Esophagus squamous epithelium (tissue), 5 donors: ENCODE results near the gene CYP27B1. TPM values are rescaled to one million over a fixed set of nuclear protein-coding genes. Genes with fewer than 3 reads are reported as not detected.

Source experiments
- DNase-seq: peaks from one replicate; lab custom pipeline; 2025; lab: John Stamatoyannopoulos, UW
- H3K27ac ChIP-seq, 4 donors: fragments of 200-600 bp; sonication (generic); one replicate each; pipeline ENCODE4 v1.5.1; 2016 to 2019; ENCODE audit warnings: mild to moderate bottlenecking in 1 of 4
- H3K27me3 ChIP-seq, 4 donors: fragments of 200-600 bp; sonication (generic); 1 replicate in 3 of 4; 2 replicates in 1 of 4; pipeline versions ENCODE4 v1.5.1 to v1.6.0; 2017 to 2021; ENCODE audit warnings: antibody characterized with exemption in 1 of 4
- H3K36me3 ChIP-seq, 3 donors: fragments of 200-600 bp; sonication (generic); one replicate each; pipeline ENCODE4 v1.5.1; 2016 to 2019
- H3K4me1 ChIP-seq, 3 donors: fragments of 200-600 bp; sonication (generic); one replicate each; pipeline ENCODE4 v1.5.1; 2017 to 2019
- H3K4me3 ChIP-seq, 4 donors: fragments of 200-600 bp; sonication (generic); 1 replicate in 3 of 4; 2 replicates in 1 of 4; pipeline ENCODE4 v1.5.1; 2016 to 2019; ENCODE audit warnings: mild to moderate bottlenecking in 2 of 4, moderate library complexity in 1 of 4
- H3K9me3 ChIP-seq, 3 donors: fragments of 200-600 bp; sonication (generic); one replicate each; pipeline ENCODE4 v1.5.1; 2016 to 2019
- POLR2A ChIP-seq, 4 donors: fragments of 450-650 bp; IDR thresholded peaks; one replicate each; pipeline ENCODE4 v1.6.1; 2017; ENCODE audit warnings: antibody characterized with exemption in 4 of 4, mild to moderate bottlenecking in 4 of 4, moderate library complexity in 3 of 4
- WGBS, 2 donors: methylation state at CpG; one replicate each; pipeline ENCODE4 v1.1.5; 2018; 5-methylcytosine and 5-hydroxymethylcytosine counted together
- intact Hi-C: fragments of 100-400 bp; cut with DNase I; formaldehyde crosslinking; loops from one replicate; pipeline ENCODE4 v1.15.0; 2022
- total RNA-seq, 4 donors: library from RNA; depleted of rRNA; stranded (reverse); fragments of >200 nt; gene quantifications; one replicate each; pipeline ENCODE4 v1.1.0, GENCODE V29; 2016
- TF ChIP-seq, protein P1 (sequence below), 6 experiments: fragments of 450-650 bp in 4 of 6; fragments of 200-600 bp in 2 of 6; sonication (generic) in 2 of 6; IDR thresholded peaks; one replicate each; pipeline ENCODE4 v1.5.1; 2016 to 2019; ENCODE audit warnings: antibody characterized with exemption in 6 of 6, mild to moderate bottlenecking in 4 of 6, moderate library complexity in 4 of 6
- donor health status: DM: yes; HTN: yes; CAD: no.

CYP27B1 gene
- total RNA-seq, 4 donors from 2014 or later, result 0.18 to 1.7 (median 1.1) TPM

DNA sequence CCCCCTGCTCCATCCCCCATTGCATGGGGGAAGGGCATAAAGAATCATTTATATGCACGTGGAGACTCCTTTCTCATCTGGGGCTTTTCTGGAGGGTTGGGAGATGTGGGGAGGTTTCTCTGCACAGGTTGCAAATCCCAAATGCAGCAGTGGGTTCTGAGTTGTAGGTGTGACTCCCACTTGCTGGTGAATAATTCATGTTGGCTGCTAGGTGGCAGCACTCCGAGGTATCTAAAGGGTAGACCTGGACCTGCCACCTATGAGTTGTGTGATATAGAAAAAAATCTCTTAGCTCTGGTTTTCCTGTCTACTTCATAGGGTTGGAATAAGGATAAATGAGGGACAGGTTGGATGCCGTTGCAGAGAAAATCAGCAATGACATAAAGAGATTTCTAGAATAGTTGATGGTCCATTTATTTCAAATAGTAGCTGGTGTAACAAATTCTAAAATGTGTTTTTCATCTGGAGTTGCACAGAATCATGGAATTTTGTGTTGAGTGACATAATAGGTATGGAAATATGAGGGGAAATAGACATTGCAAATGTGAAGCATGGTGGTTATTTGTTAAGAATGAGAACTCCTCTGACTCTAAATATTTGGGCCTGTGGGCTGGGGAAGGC lies 7.4 kb downstream of the CYP27B1 start:
- Histone ChIP-seq H3K9me3 (no peaks in the 10 kb centered on the region), H3K27ac (no peak overlapping the region), H3K4me1 (peaks cover 11 to 24% (median 12%) of the 10 kb centered on the region in 3 donors), H3K36me3 (peaks cover 0 to 19% (median 0%) of the 10 kb centered on the region in 3 donors), H3K27me3 (peaks cover 0 to 25% (median 2%) of the 10 kb centered on the region in 4 donors), H3K4me3 (no peak overlapping the region)
- 25 to 44% methylated on average over 3 of the region's 3 CpGs for WGBS, 2 donors
- TF ChIP-seq, protein P1, sequence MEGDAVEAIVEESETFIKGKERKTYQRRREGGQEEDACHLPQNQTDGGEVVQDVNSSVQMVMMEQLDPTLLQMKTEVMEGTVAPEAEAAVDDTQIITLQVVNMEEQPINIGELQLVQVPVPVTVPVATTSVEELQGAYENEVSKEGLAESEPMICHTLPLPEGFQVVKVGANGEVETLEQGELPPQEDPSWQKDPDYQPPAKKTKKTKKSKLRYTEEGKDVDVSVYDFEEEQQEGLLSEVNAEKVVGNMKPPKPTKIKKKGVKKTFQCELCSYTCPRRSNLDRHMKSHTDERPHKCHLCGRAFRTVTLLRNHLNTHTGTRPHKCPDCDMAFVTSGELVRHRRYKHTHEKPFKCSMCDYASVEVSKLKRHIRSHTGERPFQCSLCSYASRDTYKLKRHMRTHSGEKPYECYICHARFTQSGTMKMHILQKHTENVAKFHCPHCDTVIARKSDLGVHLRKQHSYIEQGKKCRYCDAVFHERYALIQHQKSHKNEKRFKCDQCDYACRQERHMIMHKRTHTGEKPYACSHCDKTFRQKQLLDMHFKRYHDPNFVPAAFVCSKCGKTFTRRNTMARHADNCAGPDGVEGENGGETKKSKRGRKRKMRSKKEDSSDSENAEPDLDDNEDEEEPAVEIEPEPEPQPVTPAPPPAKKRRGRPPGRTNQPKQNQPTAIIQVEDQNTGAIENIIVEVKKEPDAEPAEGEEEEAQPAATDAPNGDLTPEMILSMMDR (IDR thresholded peaks at IDR 0.05), result peak in 4 of 6 experiments; percentile 24 to 58 (median 44)
- TF ChIP-seq POLR2A (IDR thresholded peaks at IDR 0.05), result no peak
- intact Hi-C loops, result no loop called here
- DNase-seq, result no peak

DNA sequence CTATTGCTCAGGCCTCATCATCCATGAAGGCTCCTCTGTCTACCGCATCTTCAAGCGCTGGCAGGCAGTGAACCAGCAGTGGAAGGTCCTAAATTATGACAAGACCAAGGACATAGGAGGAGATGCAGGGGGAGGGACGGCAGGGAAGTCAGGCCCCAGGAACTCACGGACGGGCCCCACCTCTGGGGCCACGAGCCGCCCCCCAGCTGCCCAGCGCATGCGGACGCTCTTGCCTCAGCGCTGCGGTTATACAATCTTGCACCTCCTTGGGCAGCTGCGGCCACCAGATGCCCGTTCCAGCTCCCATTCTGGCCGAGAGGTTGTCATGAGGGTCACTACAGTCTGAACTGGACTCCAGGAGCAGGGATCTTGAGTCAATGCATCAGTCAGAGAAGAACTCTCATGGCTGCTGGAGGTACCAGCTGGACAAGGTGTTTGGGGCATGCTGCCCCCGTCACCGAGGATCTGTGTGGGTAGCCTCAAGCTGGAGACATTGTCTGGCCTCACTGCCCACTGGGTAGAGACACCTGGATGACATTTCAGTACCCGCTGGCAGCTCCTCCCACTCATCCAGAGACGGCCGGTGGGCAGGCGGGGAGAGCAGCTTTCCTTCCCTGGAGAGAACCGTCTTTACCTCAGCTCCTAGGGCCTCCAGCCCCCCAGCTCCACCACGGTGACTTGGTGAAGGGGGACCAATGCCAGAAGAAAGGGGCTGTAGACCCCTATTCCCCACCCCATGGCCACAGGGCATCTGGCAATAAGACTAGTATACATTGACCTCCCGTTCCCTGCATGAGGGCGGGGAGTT lies 8.1 kb downstream of the CYP27B1 start:
- 93 to 100% methylated on average over 3 to 13 of the region's 25 CpGs for WGBS, 2 donors
- intact Hi-C loops, result no loop called here
- no peak for DNase-seq

DNA sequence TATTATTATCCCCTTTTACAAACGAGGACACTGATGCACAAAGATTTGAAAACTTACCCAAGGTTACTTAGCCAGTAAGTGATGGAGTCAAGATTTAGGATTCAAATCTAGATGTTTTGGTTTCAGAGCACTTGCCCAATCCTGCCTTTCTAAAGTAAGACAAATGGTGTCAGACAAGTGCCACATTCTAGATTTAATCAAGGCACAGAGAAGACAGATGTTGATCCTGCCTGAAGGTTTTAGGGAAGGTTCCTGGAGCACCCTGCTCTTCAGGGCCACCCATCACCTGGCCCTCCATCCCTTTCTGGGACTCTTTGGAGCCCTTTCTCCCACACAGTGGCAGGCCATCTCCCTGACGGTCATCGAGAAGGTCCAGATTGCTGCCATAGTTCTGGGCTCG lies 9.1 kb downstream of the CYP27B1 start:
- TF ChIP-seq POLR2A (IDR thresholded peaks at IDR 0.05), result no peak
- TF ChIP-seq, protein P1 (IDR thresholded peaks at IDR 0.05), result no peak
- Histone ChIP-seq H3K9me3 (no peaks in the 10 kb centered on the region), H3K36me3 (peaks cover 0 to 19% (median 0%) of the 10 kb centered on the region in 3 donors), H3K27ac (no peak overlapping the region), H3K27me3 (peaks cover 0 to 8% (median 0%) of the 10 kb centered on the region in 4 donors), H3K4me3 (no peak overlapping the region), H3K4me1 (peaks cover 20 to 39% (median 21%) of the 10 kb centered on the region in 3 donors)
- 89 to 93% methylated on average over 4 of the region's 4 CpGs for WGBS, 2 donors
- intact Hi-C loops, result no loop called here
- no peak for DNase-seq

More for the DNA sequence above, 8.1 kb downstream of the CYP27B1 start:
- Histone ChIP-seq H3K27ac (no peak overlapping the region), H3K27me3 (peaks cover 0 to 18% (median 0%) of the 10 kb centered on the region in 4 donors), H3K4me1 (peaks cover 14 to 29% (median 18%) of the 10 kb centered on the region in 3 donors), H3K4me3 (no peak overlapping the region), H3K36me3 (peaks cover 0 to 19% (median 0%) of the 10 kb centered on the region in 3 donors), H3K9me3 (no peaks in the 10 kb centered on the region)
- TF ChIP-seq, protein P1 (IDR thresholded peaks at IDR 0.05), result no peak
- TF ChIP-seq POLR2A (IDR thresholded peaks at IDR 0.05), result no peak

DNA sequence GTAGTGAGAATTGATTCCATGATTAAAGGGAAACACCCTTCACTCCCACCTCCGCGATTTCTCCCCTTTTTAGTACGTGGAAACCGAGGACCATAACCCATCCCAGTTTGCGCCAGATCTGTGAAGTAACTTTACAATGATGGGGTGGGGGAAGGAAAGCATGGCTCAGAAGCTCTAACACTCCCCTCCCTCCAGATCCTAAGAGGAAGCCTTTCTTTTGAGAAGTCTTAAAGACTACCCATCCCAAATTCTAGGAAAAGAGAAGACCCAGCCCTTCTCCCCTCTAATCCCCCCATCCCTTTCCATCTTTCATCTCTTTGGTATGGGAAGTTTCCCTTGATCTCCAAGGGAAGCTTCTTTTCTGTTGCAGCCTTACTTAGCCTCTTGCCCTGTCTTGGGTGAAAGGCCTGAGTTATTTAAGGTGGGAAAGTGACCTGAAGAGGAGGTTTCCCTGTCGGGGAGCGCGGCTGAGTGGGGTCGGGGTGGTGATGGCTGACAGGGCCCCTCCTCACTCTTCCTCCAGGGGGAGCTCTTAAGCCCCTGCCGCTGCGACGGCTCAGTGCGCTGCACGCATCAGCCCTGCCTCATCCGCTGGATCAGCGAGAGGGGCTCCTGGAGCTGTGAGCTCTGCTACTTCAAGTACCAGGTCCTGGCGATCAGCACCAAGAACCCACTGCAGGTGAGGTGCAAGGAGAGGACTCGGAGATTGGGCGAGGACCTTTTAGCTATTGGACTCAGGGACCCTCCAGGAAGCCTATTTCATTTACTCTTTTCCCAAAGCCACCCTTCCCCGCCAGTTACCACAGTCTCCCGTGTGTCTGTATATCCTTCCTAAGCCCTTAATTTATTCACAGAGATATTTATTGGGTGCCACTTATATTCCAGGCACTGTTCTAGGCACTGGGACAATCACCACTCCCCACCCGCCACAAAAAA lies 10.2 kb downstream of the CYP27B1 start:
- intact Hi-C loops, result no loop called here

More for the DNA sequence above, 10.2 kb downstream of the CYP27B1 start:
- Histone ChIP-seq H3K4me1 (peaks cover 23 to 44% (median 27%) of the 10 kb centered on the region in 3 donors), H3K27ac (no peak overlapping the region), H3K36me3 (peaks cover 0 to 19% (median 0%) of the 10 kb centered on the region in 3 donors), H3K27me3 (no peaks in the 10 kb centered on the region), H3K9me3 (no peaks in the 10 kb centered on the region), H3K4me3 (peak overlapping the region in 3 of 4 donors; percentile 65 to 98 (median 93))
- no peak for DNase-seq
- TF ChIP-seq, protein P1 (IDR thresholded peaks at IDR 0.05), result peak; percentile 23 to 52 (median 45)
- TF ChIP-seq POLR2A (IDR thresholded peaks at IDR 0.05), result no peak
- WGBS, 2 donors, result 48 to 50% methylated on average over 12 to 14 of the region's 22 CpGs
